ENCODE data around the gene C20orf144. TPM values are rescaled to one million over a fixed set of nuclear protein-coding genes. Genes with fewer than 3 reads are reported as not detected.

Gene C20orf144
- total and polyA plus RNA-seq, 2 experiments from 2014 or later: 0.26 to 0.66 TPM

DNA sequence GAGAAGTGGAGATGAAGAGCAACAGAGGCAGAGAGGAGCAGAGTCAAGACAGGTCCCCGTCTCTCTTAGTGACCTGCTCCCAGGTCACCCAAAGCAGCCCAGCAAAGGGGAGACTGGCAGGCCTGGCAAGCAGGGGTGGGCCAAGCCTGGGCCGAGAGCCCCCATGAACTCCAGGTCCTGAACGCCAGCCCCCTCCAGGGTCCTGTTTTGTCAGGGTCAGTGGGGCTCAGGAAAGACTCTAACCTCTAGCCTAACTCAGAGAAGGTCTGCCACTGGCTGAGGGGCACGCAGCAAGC lies 10.9 kb downstream of the C20orf144 start (continued):
- TF ChIP-seq REST (IDR thresholded peaks at IDR 0.05; ENCODE audit: unreplicated experiment) (no peak), JUNB (IDR thresholded peaks at IDR 0.05; ENCODE audit: unreplicated experiment) (no peak), EZH2 (IDR thresholded peaks at IDR 0.05; ENCODE audit: low read depth, unreplicated experiment) (no peak)

DNA sequence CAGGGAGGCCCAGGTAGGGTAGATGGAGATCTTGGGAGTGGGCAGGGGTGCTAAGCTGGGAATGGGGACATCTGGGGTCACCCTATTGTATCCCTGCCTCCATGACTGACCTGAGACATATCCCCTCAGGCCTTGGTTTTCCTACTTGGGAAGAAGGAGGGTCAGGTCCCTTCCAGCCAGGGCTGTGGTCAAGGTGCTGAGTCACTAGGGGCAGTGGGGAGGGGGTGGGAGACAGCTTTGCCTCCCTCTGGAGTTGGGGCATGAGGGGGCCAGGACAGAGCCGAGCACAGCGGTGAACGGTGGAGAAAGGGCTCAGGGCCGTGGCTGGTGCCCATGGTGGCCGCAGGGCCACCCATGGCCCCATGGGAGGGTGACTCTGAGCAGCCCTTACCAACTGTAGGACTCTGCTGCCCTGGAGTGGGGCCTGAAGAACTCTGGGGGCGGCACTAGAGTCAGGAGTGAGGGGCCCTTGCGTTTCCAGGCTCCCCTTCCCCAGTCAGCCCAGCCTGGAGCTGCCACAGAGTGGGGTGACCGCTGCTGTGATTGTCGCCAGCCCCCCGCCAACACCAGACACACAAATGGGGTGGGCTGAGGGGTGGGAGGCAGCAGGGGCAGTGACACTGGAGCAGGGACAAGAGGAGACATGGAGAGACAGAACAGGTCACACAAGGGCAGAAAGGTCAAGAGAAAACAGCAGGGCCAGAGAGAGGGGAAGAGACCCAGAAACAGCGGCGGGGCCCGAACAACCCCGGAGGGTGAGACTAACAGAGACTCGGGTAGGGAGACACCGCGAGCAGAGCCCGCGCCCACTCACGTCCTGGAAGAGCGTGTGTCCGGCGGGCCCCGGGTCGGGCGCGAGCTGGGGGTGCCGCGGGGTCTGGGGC lies 11.5 kb downstream of the C20orf144 start:
- H3K27me3 Mint-ChIP-seq (ENCODE audit: insufficient read depth, low read depth, poor library complexity): peaks cover 24% of the 10 kb centered on the region
- H3K27me3 ChIP-seq (ENCODE audit: insufficient read depth): no peaks in the 10 kb centered on the region
- H4K20me1 ChIP-seq (replicated peaks; ENCODE audit: insufficient read depth): peaks cover 6% of the 10 kb centered on the region; the same call in 1 of the 2 replicates
- H2AFZ ChIP-seq: peak overlapping the region; percentile 83; the same call in 1 of the 2 replicates
- no peaks in the 10 kb centered on the region; the same call in 2 of the 3 replicates for H3K9me3 Mint-ChIP-seq
- peaks cover 53% of the 10 kb centered on the region for H3K36me3 Mint-ChIP-seq (ENCODE audit: low read depth)
- no peak overlapping the region for H3K27ac ChIP-seq (ENCODE audit: low read depth)
- peaks cover 19% of the 10 kb centered on the region for H3K4me1 ChIP-seq (ENCODE audit: insufficient read depth)
- H3F3A ChIP-seq (replicated peaks; ENCODE audit: low read depth): peaks cover 15% of the 10 kb centered on the region; the same call in 1 of the 2 replicates
- no peaks in the 10 kb centered on the region for H3K9me2 ChIP-seq (ENCODE audit: insufficient read depth)
- H3K4me1 Mint-ChIP-seq: peaks cover 33% of the 10 kb centered on the region
- peak overlapping the region; percentile 78 for H3K4me3 ChIP-seq
- H3K27ac Mint-ChIP-seq: peak overlapping the region; percentile 50
- peak overlapping the region; percentile 95 for H3K4me2 ChIP-seq
- no peaks in the 10 kb centered on the region; the same call in 1 of the 2 replicates for H3K79me2 ChIP-seq (replicated peaks; ENCODE audit: insufficient read depth)
- ATAC-seq (peak; percentile 13), DNase-seq (ENCODE audit: low spot score) (no peak)
- peak overlapping the region; percentile 89 for H3K4me3 Mint-ChIP-seq
- H3K36me3 ChIP-seq (ENCODE audit: insufficient read depth): peaks cover 4% of the 10 kb centered on the region
- no peak for TF ChIP-seq CREB1 (CRISPR knock-in tag; IDR thresholded peaks at IDR 0.05; ENCODE audit: low read depth)
- TF ChIP-seq POLR2AphosphoS5 (IDR thresholded peaks at IDR 0.05; ENCODE audit: low read depth): no peak
- no peak for TF ChIP-seq NANOG (IDR thresholded peaks at IDR 0.05; ENCODE audit: borderline replicate concordance)
- no peak for TF ChIP-seq ZNF114 (CRISPR knock-in tag; IDR thresholded peaks at IDR 0.05)
- no peak for TF ChIP-seq CTCF (conservative IDR thresholded peaks at IDR 0.05; ENCODE audit: low read depth in 2 of 2)
- TF ChIP-seq EZH2phosphoT487 (IDR thresholded peaks at IDR 0.05; ENCODE audit: unreplicated experiment): no peak
- TF ChIP-seq, protein P1, sequence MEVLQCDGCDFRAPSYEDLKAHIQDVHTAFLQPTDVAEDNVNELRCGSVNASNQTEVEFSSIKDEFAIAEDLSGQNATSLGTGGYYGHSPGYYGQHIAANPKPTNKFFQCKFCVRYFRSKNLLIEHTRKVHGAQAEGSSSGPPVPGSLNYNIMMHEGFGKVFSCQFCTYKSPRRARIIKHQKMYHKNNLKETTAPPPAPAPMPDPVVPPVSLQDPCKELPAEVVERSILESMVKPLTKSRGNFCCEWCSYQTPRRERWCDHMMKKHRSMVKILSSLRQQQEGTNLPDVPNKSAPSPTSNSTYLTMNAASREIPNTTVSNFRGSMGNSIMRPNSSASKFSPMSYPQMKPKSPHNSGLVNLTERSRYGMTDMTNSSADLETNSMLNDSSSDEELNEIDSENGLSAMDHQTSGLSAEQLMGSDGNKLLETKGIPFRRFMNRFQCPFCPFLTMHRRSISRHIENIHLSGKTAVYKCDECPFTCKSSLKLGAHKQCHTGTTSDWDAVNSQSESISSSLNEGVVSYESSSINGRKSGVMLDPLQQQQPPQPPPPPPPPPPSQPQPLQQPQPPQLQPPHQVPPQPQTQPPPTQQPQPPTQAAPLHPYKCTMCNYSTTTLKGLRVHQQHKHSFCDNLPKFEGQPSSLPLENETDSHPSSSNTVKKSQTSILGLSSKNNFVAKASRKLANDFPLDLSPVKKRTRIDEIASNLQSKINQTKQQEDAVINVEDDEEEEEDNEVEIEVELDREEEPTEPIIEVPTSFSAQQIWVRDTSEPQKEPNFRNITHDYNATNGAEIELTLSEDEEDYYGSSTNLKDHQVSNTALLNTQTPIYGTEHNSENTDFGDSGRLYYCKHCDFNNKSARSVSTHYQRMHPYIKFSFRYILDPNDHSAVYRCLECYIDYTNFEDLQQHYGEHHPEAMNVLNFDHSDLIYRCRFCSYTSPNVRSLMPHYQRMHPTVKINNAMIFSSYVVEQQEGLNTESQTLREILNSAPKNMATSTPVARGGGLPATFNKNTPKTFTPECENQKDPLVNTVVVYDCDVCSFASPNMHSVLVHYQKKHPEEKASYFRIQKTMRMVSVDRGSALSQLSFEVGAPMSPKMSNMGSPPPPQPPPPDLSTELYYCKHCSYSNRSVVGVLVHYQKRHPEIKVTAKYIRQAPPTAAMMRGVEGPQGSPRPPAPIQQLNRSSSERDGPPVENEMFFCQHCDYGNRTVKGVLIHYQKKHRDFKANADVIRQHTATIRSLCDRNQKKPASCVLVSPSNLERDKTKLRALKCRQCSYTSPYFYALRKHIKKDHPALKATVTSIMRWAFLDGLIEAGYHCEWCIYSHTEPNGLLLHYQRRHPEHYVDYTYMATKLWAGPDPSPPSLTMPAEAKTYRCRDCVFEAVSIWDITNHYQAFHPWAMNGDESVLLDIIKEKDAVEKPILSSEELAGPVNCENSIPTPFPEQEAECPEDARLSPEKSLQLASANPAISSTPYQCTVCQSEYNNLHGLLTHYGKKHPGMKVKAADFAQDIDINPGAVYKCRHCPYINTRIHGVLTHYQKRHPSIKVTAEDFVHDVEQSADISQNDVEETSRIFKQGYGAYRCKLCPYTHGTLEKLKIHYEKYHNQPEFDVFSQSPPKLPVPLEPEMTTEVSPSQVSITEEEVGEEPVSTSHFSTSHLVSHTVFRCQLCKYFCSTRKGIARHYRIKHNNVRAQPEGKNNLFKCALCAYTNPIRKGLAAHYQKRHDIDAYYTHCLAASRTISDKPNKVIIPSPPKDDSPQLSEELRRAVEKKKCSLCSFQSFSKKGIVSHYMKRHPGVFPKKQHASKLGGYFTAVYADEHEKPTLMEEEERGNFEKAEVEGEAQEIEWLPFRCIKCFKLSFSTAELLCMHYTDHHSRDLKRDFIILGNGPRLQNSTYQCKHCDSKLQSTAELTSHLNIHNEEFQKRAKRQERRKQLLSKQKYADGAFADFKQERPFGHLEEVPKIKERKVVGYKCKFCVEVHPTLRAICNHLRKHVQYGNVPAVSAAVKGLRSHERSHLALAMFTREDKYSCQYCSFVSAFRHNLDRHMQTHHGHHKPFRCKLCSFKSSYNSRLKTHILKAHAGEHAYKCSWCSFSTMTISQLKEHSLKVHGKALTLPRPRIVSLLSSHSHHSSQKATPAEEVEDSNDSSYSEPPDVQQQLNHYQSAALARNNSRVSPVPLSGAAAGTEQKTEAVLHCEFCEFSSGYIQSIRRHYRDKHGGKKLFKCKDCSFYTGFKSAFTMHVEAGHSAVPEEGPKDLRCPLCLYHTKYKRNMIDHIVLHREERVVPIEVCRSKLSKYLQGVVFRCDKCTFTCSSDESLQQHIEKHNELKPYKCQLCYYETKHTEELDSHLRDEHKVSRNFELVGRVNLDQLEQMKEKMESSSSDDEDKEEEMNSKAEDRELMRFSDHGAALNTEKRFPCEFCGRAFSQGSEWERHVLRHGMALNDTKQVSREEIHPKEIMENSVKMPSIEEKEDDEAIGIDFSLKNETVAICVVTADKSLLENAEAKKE (CRISPR knock-in tag; IDR thresholded peaks at IDR 0.05): no peak
- TF ChIP-seq, protein P2, sequence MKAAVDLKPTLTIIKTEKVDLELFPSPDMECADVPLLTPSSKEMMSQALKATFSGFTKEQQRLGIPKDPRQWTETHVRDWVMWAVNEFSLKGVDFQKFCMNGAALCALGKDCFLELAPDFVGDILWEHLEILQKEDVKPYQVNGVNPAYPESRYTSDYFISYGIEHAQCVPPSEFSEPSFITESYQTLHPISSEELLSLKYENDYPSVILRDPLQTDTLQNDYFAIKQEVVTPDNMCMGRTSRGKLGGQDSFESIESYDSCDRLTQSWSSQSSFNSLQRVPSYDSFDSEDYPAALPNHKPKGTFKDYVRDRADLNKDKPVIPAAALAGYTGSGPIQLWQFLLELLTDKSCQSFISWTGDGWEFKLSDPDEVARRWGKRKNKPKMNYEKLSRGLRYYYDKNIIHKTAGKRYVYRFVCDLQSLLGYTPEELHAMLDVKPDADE (IDR thresholded peaks at IDR 0.05): no peak
- TF ChIP-seq ZNF331 (CRISPR knock-in tag; IDR thresholded peaks at IDR 0.05; ENCODE audit: low read depth): no peak
